ENCODE data around the gene MARCKSL1.
"Not testable (repeated sequence)": the region's sequence is repeated elsewhere in the genome, so short reads cannot be mapped to it uniquely, and the experiment has no call there.

MARCKSL1 gene

GRCh38 chr1:32335790-32336590, at the start of gene MARCKSL1:
Gene MARCKSL1, minus strand, starts transcription at chr1:32336233. Its CDS starts 200 bp downstream, at chr1:32336033.
- DNase-seq (ENCODE audit: low read depth in 2 of 2) = peak; percentile 59 to 74

GRCh38 chr1:32380057-32380456, 44.0 kb upstream of the MARCKSL1 start:
- DNase-seq (ENCODE audit: low read depth in 2 of 2) = no peak

- DNase-seq (ENCODE audit: low read depth in 2 of 2) = no peak
These were observed 41.6 kb upstream of the MARCKSL1 start for GRCh38 chr1:32377541-32378220.

GRCh38 chr1:32376199-32376598, 40.2 kb upstream of the MARCKSL1 start:
- no peak for DNase-seq (ENCODE audit: low read depth in 2 of 2)

GRCh38 chr1:32373996-32374592, 38.1 kb upstream of the MARCKSL1 start:
- no peak for DNase-seq (ENCODE audit: low read depth in 2 of 2)

GRCh38 chr1:32372149-32372756, 36.2 kb upstream of the MARCKSL1 start:
- DNase-seq (ENCODE audit: low read depth in 2 of 2) = no peak

GRCh38 chr1:32367912-32368635, 32.0 kb upstream of the MARCKSL1 start:
- DNase-seq (ENCODE audit: low read depth in 2 of 2) = no peak

- no peak for DNase-seq (ENCODE audit: low read depth in 2 of 2)
These were observed 29.4 kb upstream of the MARCKSL1 start for GRCh38 chr1:32365445-32365844.

- no peak for DNase-seq (ENCODE audit: low read depth in 2 of 2)
These were observed 28.8 kb upstream of the MARCKSL1 start for GRCh38 chr1:32364836-32365235.

- no peak for DNase-seq (ENCODE audit: low read depth in 2 of 2)
These were observed 27.7 kb upstream of the MARCKSL1 start for GRCh38 chr1:32363713-32364112.

- DNase-seq (ENCODE audit: low read depth in 2 of 2) = no peak
These were observed 26.7 kb upstream of the MARCKSL1 start, which contains the start of the genes FAM229A and TSSK3 for GRCh38 chr1:32362474-32363313. Gene FAM229A, minus strand, starts transcription at chr1:32362485. Its CDS starts 394 bp downstream, at chr1:32362091. Gene TSSK3, plus strand, starts transcription at chr1:32362539. Its CDS starts 163 bp downstream, at chr1:32362702.

- no peak for DNase-seq (ENCODE audit: low read depth in 2 of 2)
These were observed 25.8 kb upstream of the MARCKSL1 start for GRCh38 chr1:32361674-32362473.

- DNase-seq (ENCODE audit: low read depth in 2 of 2) = no peak
These were observed 25.3 kb upstream of the MARCKSL1 start for GRCh38 chr1:32361308-32361673.

- DNase-seq (ENCODE audit: low read depth in 2 of 2) = no peak
These were observed 22.4 kb upstream of the MARCKSL1 start for GRCh38 chr1:32358435-32358834.

- DNase-seq (ENCODE audit: low read depth in 2 of 2) = no peak
These were observed 21.6 kb upstream of the MARCKSL1 start for GRCh38 chr1:32357614-32358013.

GRCh38 chr1:32356478-32356877, 20.4 kb upstream of the MARCKSL1 start:
- DNase-seq (ENCODE audit: low read depth in 2 of 2) = no peak

- DNase-seq (ENCODE audit: low read depth in 2 of 2) = not testable (repeated sequence)
These were observed 19.7 kb upstream of the MARCKSL1 start for GRCh38 chr1:32355778-32356177.

GRCh38 chr1:32353886-32354570, 18.0 kb upstream of the MARCKSL1 start:
- no peak for DNase-seq (ENCODE audit: low read depth in 2 of 2)

GRCh38 chr1:32353431-32353830, 17.4 kb upstream of the MARCKSL1 start:
- no peak for DNase-seq (ENCODE audit: low read depth in 2 of 2)

Data from stimulated activated CD4-positive, alpha-beta T cell treated with anti-CD3 and anti-CD28 coated beads, Interleukin-15, amount 100 ng/mL, for 48 hours (primary cell).